Keratinocyte (primary cell): ENCODE data around the gene ADAM12. TPM values are rescaled to one million over a fixed set of nuclear protein-coding genes. Genes with fewer than 3 reads are reported as not detected.

ENCODE experiments used
- DNase-seq: peaks from one replicate; pipeline ENCODE4 v3.0.0-alpha.2; 2011; ENCODE audit warnings: low read depth, missing footprints, low spot score
- FAIRE-seq: peaks from 2 replicates; lab custom pipeline; 2011; peaks lifted over from hg19 to GRCh38; lab: Jason Lieb, UNC
- H2AFZ ChIP-seq: 2 replicates; pipeline ENCODE4 v1.6.0; 2012; ENCODE audit warnings: low read length, control low read depth, inconsistent platforms; ENCODE audit not compliant: control insufficient read depth
- H3K27ac ChIP-seq: 2 replicates; pipeline ENCODE4 v1.5.1; 2011; ENCODE audit warnings: low read length; ENCODE audit not compliant: control insufficient read depth, insufficient read depth
- H3K27me3 ChIP-seq: 3 replicates; pipeline ENCODE4 v1.6.0; 2011; ENCODE audit warnings: low read length; ENCODE audit not compliant: control insufficient read depth, insufficient read depth; ENCODE audit errors: extremely low read depth
- H3K36me3 ChIP-seq, 2 experiments: 2 replicates in 1 of 2; 3 replicates in 1 of 2; pipeline ENCODE4 v1.5.1; 2011; ENCODE audit warnings: low read length in 2 of 2, mild to moderate bottlenecking in 1 of 2; ENCODE audit not compliant: control insufficient read depth in 2 of 2, insufficient read depth in 2 of 2; ENCODE audit errors: extremely low read depth in 1 of 2
- H3K4me1 ChIP-seq: 3 replicates; pipeline ENCODE4 v1.5.1; 2011; ENCODE audit warnings: low read length; ENCODE audit not compliant: control insufficient read depth, insufficient read depth; ENCODE audit errors: extremely low read depth
- H3K4me2 ChIP-seq: 3 replicates; pipeline ENCODE4 v1.6.0; 2011; ENCODE audit warnings: low read depth, low read length; ENCODE audit not compliant: control insufficient read depth, insufficient read depth; ENCODE audit errors: extremely low read depth
- H3K4me3 ChIP-seq, 3 experiments: fragments of 200-600 bp in 1 of 3; sonication (generic) in 1 of 3; 2 replicates in 2 of 3; 3 replicates in 1 of 3; pipeline ENCODE4 v1.5.1; 2011 to 2016; ENCODE audit warnings: low read length in 3 of 3, mild to moderate bottlenecking in 3 of 3, control low read depth in 2 of 3, inconsistent platforms in 1 of 3, low read depth in 1 of 3, mixed read lengths in 1 of 3, mixed run types in 1 of 3, moderate library complexity in 1 of 3; ENCODE audit not compliant: control insufficient read depth in 2 of 3, insufficient read depth in 2 of 3; ENCODE audit errors: extremely low read depth in 1 of 3
- H3K79me2 ChIP-seq: 2 replicates; pipeline ENCODE4 v1.6.0; 2012; ENCODE audit warnings: low read length; ENCODE audit not compliant: control insufficient read depth, insufficient read depth
- H3K9ac ChIP-seq: 3 replicates; pipeline ENCODE4 v1.6.0; 2011; ENCODE audit warnings: low read length; ENCODE audit not compliant: control insufficient read depth, insufficient read depth; ENCODE audit errors: extremely low read depth
- H3K9me1 ChIP-seq: 3 replicates; pipeline ENCODE4 v1.6.0; 2011; ENCODE audit warnings: low read length; ENCODE audit not compliant: control insufficient read depth, insufficient read depth; ENCODE audit errors: extremely low read depth
- H3K9me3 ChIP-seq: 2 replicates; pipeline ENCODE4 v1.5.1; 2012; ENCODE audit warnings: low read depth, low read length; ENCODE audit not compliant: control insufficient read depth
- H4K20me1 ChIP-seq: 3 replicates; pipeline ENCODE4 v1.6.0; 2011; ENCODE audit warnings: low read length; ENCODE audit not compliant: control insufficient read depth, insufficient read depth; ENCODE audit errors: extremely low read depth
- CTCF ChIP-seq, 3 experiments: IDR thresholded peaks in 1 of 3; conservative IDR thresholded peaks in 1 of 3; optimal IDR thresholded peaks in 1 of 3; 2 replicates in 2 of 3; 3 replicates in 1 of 3; pipeline versions ENCODE3 to v1.5.1; 2011; ENCODE audit warnings: low read length in 3 of 3, mild to moderate bottlenecking in 3 of 3, moderate library complexity in 2 of 3, control low read depth in 1 of 3, inconsistent platforms in 1 of 3; ENCODE audit not compliant: insufficient read depth in 2 of 3; ENCODE audit errors: extremely low read depth in 1 of 3
- EZH2 ChIP-seq: IDR thresholded peaks from one replicate; pipeline ENCODE4 v1.6.1; 2012; ENCODE audit warnings: inconsistent platforms, mild to moderate bottlenecking, low read length, moderate library complexity
- dilution Hi-C: fragments of 300-500 bp; cut with MboI; formaldehyde crosslinking; loops from one replicate; pipeline ENCODE4 v1.7.0; 2020; ENCODE audit warnings: low sequenced_read_pairs; ENCODE audit not compliant: extremely low pct_ligation_motif_present
- polyA plus RNA-seq, 5 experiments: library from polyadenylated mRNA; depleted of rRNA in 3 of 5; stranded (reverse) in 3 of 5; stranded (forward) in 1 of 5; unstranded in 1 of 5; fragments of >200 nt; gene quantifications; 1 replicate in 1 of 5; 2 replicates in 3 of 5; 3 replicates in 1 of 5; pipeline versions ENCODE4 v1.2.1 to v1.2.3, GENCODE V29; 2011 to 2012; ENCODE audit warnings: missing spikeins in 2 of 5, low read depth in 1 of 5, low replicate concordance in 1 of 5

ADAM12 gene
- polyA plus RNA-seq, 1 donor (not counting 4 experiments of a cell fraction or from before 2014, with no cell fraction given), result 0.07 TPM

GRCh38 chr10:126101325-126101724, 287.0 kb downstream of the ADAM12 start:
- H3K27me3 ChIP-seq, result no peaks in the 10 kb centered on the region
- no peak for TF ChIP-seq EZH2
- no peak for TF ChIP-seq CTCF (optimal IDR thresholded peaks at IDR 0.05 in 1 of 3, IDR thresholded peaks at IDR 0.05 in 1 of 3, conservative IDR thresholded peaks at IDR 0.05 in 1 of 3; ENCODE audit: extremely low read depth in 1 of 3, insufficient read depth in 2 of 3, low read length in 3 of 3)
- no peak overlapping the region for H3K4me2 ChIP-seq
- H3K36me3 ChIP-seq, result no peaks in the 10 kb centered on the region
- H3K4me3 ChIP-seq, result no peak overlapping the region
- no peak for DNase-seq
- H3K27ac ChIP-seq, result no peak overlapping the region
- no peaks in the 10 kb centered on the region for H3K9me3 ChIP-seq
- no peaks in the 10 kb centered on the region for H3K79me2 ChIP-seq
- FAIRE-seq, result peak; percentile 39
- no peak overlapping the region for H3K9ac ChIP-seq
- dilution Hi-C loops, result no loop called here
- no peaks in the 10 kb centered on the region for H3K9me1 ChIP-seq
- H3K4me1 ChIP-seq, result no peaks in the 10 kb centered on the region
- H4K20me1 ChIP-seq, result no peaks in the 10 kb centered on the region
- no peak overlapping the region for H2AFZ ChIP-seq

GRCh38 chr10:126099366-126099765, 288.9 kb downstream of the ADAM12 start:
- H3K9ac ChIP-seq, result no peak overlapping the region
- H3K27ac ChIP-seq, result no peak overlapping the region
- H3K4me1 ChIP-seq, result no peaks in the 10 kb centered on the region
- no peaks in the 10 kb centered on the region for H4K20me1 ChIP-seq
- H3K9me1 ChIP-seq, result no peaks in the 10 kb centered on the region
- FAIRE-seq (no peak), DNase-seq (no peak)
- no peaks in the 10 kb centered on the region for H3K27me3 ChIP-seq
- H3K79me2 ChIP-seq, result no peaks in the 10 kb centered on the region
- TF ChIP-seq CTCF (optimal IDR thresholded peaks at IDR 0.05 in 1 of 3, IDR thresholded peaks at IDR 0.05 in 1 of 3, conservative IDR thresholded peaks at IDR 0.05 in 1 of 3; ENCODE audit: extremely low read depth in 1 of 3, insufficient read depth in 2 of 3, low read length in 3 of 3) (no peak), EZH2 (no peak)
- dilution Hi-C loops, result no loop called here
- no peaks in the 10 kb centered on the region for H3K36me3 ChIP-seq
- H2AFZ ChIP-seq, result no peak overlapping the region
- no peak overlapping the region for H3K4me2 ChIP-seq
- no peaks in the 10 kb centered on the region for H3K9me3 ChIP-seq
- no peak overlapping the region for H3K4me3 ChIP-seq
